Stromal cell of bone marrow (primary cell): Measurements from ENCODE around the gene FAM185A.
"Not testable (repeated sequence)": the region's sequence is repeated elsewhere in the genome, so short reads cannot be mapped to it uniquely, and the experiment has no call there.

Source experiments
- DNase-seq: peaks from one replicate; pipeline ENCODE4 v3.0.0-alpha.2; 2012; ENCODE audit warnings: low read depth

FAM185A gene

DNA sequence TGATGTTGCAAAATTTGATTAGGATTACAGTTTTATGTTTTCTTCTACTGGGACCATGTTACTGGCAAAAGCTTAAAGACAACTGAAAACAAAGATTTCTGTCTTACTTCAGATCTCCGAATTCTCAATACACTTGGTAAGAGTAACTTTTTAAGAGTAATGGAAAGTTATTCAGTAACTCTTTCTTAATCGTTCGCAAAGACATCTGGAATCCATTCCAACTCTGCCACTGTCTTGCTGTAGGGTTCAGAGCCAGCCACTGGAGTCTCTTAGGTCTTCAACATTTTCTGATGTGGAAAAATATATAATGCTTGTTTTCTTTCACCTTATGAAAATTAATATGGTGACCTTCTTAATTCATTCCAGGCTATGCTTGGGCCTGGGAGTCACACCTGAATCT is 29.9 kb downstream of the FAM185A start:
- DNase-seq, result not testable (repeated sequence)

DNA sequence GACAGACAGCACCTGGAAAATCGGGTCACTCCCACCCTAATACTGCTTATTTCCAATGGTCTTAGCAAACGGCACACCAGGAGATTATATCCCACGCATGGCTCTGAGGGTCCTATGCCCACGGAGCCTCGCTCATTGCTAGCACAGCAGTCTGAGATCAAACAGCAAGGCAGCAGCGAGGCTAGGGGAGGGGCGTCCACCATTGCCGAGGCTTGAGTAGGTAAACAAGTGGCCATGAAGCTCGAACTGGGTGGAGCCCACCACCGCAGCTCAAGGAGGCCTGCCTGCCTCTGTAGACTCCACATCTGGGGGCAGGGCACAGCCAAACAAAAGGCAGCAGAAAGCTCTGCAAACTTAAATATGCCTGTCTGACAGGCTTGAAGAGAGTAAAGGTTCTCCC is 32.1 kb downstream of the FAM185A start:
- not testable (repeated sequence) for DNase-seq

DNA sequence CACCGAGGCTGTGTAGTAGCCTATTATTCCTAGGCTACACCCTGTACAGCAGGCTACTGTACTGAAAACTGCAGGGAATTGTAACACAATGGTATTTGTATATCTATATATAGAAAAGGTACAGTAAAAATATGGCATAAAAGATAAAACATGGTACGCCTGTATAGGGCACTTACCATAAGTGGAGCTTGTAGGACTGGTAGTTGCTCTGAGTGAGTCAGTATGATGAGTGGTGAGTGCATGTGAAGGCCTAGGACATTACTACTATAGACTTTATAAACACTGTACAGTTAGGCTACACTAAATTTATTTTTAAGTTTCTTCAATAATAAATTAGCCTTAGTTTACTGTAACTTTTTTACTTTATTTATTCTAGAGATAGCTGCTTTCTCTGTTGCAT is 40.0 kb downstream of the FAM185A start:
- not testable (repeated sequence) for DNase-seq

DNA sequence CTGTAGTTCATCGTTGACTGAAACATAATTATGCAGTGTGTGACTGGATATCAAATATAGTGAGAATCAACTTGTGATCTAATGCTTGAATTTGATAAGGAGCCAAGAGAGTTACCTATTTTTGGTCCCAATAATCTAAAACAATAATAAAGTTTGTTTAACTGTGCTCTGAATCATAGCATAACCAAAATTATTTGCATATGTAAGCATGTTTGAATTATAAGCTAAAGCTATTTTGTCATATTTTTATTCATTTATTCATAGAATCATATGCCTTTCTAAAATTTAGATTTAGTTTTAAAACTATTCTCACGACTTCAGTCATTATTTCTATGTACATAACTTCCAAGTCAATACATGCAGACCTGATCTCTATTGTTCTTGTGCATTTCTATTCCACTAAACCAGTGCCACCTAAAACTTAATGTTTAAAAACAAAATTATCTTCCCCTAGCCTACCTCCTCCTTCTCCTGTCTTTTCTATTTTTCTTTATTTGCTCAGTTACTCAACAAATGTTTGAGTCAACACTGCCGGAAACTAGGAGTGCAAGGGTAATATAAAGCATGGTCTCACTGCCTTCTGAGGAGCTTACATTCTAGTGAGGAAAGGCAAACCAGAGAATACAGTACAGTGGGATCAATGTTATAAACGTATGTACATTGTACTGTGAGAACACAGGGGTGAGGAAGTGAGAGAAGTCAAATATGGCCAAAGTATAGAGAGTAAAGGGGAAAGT is 41.7 kb downstream of the FAM185A start:
- not testable (repeated sequence) for DNase-seq

DNA sequence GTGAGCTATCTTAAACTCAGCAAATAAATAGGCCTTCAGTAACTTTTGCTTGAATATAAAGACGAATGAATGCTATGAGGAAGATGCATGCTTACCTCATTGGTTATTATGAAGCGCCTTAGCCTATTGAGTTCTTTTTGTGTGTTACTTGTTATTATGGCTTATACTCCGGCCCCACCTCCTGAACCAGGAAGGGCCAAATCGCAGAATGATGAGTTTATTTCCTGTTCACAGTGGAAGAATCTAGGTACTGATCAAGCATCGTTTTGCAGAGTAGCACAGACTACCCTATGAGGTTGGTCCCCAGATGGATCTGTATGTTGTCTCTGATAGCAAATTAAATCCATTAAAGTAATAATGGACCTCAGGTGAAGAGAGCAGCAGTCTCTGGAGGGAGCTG is 42.6 kb downstream of the FAM185A start:
- DNase-seq, result not testable (repeated sequence)

DNA sequence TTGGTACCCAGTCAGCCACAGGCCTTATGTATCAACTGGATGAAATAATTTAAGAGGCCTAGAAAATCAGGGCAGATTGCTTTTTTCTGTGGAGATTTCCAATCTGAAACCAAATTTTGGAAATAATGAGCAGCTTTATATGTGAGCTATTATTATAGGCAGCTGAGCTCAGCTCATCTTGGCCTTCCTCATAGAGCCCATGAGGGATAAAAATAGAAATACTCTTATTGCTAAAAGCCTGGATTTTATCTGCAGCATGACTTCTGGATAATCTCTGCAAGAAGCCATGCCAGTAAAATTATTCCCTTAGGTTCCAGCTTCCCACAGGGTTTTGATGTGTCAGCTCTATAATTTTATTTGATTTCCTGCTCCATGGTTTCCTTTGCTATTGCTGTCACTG is 43.0 kb downstream of the FAM185A start:
- DNase-seq, result not testable (repeated sequence)

DNA sequence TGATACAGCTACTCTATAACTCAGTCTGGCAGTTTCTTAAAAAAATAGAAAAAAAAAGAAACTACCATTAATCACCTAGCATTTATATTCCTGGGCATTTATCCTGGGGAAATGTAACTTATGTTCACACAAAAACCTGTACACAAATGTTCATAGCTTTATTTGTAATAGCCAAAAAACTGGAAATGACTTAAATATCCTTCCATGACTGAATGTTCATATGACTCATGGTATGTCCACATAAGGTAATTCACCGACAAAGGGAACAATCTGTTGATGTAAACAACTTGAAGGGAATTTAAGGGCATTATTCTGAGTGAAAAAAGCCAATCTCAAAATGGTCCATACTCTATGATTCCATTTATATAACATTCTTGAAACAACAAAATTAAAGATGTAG is 45.8 kb downstream of the FAM185A start:
- DNase-seq, result not testable (repeated sequence)

DNA sequence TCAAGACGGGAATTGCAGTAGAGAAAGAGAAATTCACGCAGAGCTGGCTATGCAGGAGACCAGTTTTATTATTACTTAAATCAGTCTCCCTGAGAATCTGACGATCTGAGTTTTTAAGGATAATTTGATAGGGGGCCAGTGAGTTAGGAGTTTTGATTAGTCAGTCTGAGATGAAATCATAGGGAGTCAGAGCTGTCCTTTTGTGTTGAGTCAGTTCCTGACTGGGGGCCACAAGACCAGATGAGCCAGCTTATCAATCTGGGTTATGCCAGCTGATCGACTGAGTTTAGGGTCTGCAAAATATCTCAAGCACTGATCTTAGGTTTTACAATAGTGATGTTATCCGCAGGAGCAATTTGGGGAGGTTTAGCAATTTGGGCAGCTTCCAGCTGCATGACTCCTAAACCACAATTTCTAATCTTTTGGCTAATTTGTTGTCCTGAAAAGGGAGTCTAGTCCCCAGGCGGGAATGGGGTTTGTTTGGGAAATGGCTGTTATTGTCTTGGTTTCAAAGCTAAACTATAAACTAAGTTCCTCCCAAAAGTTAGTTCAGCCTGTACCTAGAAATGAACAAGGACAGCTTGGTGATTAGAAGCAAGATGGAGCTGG is 47.3 kb downstream of the FAM185A start:
- not testable (repeated sequence) for DNase-seq

DNA sequence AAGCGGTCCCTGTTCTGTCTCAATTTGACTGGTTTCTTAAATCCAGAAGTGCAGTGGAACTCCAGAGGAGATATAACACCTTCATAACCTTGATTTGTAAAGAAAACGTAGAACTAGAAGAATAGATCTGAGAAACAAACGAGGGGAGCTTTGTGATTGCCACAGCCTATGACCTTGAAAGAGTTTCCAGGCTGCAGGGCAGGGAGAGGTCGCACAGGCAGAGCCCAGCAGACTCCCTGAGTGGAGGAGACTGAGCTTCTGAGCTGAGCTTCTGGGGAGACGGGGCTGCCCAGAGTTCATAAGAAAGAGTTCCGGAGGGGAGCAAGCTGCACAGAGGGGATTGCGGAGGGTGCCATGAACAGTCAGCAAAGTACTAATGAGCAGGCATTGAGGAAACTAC is 57.8 kb downstream of the FAM185A start:
- no peak for DNase-seq

DNA sequence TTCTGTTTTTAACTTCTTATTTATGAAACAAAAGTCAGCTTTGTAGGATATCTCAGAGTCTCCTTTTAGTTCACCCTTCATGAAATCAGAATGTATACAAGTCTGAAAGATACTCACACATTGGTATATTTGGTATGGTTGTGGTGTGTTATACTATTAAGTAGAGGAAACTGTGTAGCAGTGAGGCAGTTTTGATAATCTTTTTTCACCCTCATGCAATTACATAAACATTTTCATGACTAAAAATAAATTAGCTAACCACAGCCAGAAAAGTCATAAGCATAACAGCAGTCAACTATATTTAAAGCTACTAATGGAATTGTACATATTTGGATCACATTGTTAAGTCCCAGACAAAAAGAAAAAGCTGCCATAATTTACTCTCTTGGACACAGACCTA is 62.1 kb downstream of the FAM185A start:
- DNase-seq, result no peak

DNA sequence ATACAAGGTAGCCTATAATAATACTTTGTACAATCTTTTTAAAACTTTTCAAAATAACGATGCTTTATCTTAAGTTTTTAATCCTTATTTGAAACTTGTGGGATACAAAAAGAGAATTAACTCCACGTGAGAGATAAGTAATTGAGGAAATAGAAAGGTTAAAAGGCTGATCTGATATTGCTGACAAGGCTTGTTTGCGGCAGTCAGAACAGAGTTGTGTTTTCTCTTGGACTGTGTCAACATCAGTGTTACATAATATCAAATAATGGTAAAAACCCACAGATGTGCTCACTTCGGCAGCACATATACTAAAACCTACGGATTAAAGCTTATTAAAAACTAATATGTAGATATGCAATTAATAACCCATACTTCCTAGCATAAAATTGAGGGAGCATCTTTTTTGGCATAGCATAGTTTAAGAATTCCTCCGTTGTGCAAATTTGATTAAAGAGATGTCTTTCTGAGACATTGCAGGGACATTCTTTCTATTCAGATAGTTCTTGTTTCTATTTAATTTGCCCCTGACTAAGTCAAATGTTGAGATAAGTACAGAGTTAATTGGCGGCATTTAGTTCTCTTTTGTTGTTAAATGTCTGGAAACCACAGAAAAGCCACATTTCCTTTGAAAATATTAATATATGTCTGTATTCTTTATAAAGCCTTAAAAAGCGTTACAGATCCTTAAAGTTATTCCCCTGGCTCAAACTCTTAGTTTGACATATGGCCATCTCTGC is 63.3 kb downstream of the FAM185A start:
- DNase-seq, result no peak

DNA sequence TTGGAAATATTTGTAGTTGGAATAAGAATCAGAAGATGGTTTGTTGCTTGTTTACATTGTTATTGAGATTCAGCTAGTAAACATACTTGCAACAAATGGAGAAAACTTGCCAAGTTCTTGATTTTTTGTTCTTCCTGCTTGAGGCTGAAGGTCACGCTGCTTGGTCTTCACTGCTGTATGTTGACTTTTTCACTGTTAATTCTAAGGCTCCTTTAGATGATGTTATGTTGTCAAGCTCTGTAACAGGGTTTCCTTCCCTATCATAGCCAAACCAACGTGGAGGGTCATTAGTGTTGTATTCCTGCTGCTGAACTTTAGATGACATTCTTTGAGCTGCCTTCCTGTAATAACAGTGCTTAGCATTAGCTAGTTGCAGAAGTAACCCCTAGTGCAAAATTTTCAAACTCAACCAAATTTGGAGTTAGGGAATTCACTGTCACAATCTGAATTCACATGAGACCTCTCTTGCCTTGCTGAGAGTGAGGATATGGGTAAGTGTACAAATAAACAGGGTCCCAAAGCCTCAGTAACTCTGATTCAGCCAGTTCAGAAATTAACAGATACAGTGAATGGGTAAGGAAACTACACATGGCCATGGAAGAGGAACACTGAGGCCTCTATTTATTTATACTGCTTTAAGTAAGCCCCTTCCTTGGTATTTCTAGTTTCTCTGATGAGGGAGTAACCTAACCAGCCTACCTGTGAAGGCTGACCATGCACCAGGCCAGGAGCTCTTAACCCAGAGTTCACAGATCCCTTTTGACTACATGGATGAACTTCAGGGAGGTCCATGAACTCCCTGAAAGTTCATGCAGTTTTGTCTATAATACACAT is 64.6 kb downstream of the FAM185A start:
- DNase-seq, result no peak

DNA sequence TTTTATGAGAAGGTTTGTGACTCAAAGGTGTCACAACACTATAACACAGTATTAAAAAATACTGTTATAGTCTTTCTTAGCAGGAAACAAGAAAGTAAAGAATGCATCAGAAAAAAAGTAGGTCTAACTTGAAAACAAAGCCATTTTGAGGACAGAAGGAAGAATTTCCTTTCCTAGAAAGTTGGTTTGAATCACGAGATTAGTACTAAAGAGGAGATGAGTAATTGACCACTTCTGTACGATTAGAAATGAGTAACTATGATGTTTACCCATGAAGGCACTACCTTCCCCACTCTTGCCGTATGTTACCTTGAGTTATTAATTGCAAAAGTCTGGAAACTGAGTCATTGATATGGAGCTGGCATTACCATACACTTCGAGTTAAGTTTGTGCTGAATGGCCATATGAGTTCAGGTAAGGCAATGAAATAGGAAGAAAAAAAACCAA is 65.2 kb downstream of the FAM185A start:
- DNase-seq, result peak; percentile 34

DNA sequence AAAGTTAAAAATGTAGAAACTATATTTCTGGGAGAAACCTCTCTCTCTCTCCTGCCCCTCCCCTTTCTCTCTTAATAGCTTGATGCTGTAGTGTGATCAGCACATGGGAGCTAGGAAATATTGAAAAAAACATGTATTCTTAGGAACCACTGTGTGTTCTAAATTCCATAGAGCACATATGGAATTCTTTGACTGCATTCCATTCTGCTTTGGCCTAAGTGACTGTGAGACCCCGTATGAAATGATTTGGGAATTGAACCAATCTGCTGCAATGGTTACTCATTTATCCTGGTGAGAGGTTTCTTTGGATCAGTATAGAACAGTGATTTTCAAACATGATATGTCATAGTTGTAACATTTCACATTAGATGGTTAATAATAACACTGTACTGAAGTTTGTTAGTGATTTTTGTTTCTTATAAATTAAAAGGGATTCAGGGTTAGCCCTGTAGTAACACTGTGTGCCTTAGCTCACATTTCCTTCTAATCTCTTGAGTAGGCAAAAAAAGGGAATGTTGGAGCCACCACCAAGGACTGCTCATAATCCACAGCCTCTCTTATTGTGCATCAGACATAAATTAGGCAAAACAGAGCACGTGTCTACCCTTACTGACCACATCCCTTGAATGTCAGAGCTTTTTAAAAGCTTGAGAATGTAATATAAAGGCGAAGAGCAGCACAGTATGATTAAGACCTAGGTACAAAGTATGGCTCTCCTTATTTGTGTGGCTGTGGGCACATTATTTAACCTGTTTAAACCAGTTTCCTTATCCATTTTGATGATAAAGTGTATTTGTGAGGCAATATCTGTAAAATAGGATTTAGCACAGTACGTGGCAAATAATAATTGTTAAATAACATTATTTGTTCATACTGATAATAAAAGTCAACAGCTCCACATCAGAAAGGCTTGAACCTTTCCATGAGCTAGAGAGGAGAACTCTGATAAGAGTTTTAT is 69.1 kb downstream of the FAM185A start:
- DNase-seq, result no peak

DNA sequence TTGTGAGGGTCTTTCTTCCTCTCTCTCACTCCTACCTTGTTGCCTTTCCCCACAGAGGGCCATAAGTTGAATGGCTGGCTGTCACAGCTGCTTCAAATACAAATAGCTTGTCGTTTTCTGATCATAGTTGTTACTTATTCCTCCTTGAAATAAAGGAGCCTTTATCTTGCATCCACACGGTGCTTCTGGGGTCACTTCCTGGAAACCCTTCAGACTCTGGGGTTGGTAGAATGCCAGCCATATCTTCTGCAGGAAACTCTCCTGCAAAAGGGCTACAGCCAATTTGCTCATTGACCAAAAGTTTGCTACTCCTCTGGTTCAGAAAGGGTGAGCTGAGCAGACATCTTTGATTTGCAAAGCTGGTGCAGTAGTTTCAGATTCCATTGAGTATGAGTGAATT is 70.4 kb downstream of the FAM185A start:
- no peak for DNase-seq

DNA sequence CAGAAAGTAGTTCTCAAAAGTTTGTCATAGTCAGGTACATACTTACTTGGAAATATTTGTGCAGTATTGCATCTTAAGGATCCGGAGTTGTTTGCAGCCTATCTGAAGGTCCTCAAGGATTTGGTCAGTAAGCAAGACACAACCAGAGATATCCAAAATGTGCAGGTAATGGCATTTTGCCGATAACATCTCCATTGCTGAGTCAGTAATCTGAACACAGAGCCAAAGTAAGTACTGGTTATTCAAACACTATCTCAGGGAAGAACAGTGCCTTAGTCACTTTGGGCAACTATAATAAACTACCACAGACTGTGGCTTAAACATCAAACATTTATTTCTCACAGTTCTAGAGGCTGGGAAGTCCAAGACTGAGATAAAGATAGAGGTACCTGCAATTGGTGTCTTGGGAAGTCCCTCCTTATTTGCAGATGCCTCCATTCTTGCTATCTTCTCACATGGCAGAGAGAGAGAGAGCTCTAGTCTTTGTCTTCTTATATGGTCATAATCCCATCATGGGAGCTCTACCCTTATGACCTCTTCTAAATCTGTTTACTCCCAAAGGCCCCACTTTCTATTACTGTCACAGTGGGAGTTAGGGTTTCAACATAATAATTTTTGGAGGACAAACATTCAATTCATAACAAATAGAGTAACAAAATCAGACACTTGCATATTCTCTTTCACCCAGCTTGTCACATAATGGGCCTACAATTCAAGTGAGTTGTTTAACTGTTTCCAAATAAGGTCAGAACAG is 73.4 kb downstream of the FAM185A start:
- no peak for DNase-seq

DNA sequence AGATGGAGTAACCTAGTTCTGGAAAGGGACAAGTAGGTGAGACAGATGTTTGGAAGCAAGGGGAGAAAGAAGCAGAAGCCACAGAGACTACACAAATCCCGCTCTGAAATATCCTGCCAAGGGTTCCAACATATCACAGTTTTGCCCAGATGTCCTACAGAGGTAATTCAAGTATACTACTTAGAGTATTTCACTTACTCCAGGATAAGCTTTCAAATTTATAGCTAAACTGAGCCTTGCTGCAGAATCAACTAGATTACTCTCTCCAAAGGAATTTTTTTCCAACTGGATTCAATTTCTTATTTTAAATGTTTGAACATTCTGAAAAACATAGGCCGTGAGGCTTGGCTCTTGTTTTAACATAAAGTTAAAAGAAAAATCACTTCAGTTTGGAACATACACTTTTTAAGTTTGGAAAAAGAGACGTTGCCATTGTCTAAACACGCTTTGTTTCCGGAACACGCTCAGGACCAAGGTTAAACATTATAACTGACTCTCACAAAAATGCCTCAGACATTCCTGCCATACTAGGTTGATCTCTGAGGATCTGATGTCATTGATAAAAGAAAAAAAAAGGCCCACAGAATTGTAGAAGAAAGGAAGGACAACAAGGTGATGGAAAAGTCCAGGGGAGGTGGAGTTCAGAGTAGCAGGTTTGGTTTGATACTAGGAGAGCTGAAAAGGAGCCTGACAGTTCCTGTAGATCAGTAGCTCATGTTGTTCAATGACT is 74.8 kb downstream of the FAM185A start:
- DNase-seq, result no peak

DNA sequence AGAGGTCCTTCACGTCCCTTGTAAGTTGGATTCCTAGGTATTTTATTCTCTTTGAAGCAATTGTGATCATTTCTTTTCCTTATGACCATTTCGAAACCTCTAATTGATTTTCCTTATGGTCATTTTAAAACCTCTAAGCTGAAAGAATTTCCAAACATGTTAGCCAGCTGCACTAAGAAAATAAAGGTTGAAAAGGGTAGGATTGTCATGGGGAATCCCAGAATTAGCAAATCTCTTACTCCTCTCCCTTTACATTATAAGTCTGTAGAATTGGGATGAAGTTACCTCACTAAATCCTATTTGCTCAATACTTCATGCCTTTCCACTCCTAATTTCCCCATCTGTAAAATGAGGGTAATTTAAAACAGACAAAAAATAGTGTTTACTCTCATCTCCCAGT is 79.5 kb downstream of the FAM185A start:
- no peak for DNase-seq

DNA sequence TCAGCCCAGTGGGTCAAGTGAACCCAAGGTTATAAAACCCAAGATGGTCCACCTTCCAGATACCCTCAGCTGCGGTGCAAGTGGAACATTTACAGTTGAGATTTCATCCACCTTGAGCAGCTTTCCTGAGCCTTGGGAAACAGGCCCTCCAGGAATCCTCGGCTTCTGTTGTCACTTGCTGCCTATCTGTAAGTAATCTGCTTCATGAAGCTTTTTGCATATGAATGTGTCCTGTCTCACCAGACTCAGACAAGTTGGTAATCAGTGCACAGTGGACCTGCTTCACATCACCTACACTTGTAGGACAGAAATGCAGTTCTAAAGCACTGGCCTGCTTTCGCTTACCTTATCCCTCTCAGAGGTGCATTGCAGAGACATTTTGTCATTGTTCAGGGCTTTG is 80.3 kb downstream of the FAM185A start:
- no peak for DNase-seq

DNA sequence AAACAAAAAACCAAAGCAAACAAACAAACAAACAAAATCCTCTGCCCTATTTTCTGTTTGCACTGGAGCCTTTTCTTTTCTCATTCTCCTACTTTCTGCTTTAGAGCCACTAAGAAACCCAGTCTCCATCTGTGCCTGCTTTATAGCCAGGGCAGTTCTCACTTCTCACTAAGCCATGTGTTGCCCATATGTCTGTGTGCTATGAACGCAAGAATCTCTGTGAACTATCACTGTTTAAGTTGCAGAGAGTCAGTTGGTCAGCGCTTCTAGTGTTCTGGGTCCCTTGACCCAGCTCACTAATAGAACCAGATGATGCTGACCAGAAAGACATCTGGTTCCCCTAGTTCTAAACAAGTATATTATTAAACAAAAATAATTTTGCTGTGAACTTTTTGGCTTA is 81.4 kb downstream of the FAM185A start:
- no peak for DNase-seq
